ENCODE data around the gene ELFN2.
"Not testable (repeated sequence)": the region's sequence is repeated elsewhere in the genome, so short reads cannot be mapped to it uniquely, and the experiment has no call there.

ELFN2 gene

GRCh38 chr22:37340331-37341262 is 86.7 kb downstream of the ELFN2 start:
- no peak for DNase-seq (ENCODE audit: low read depth in 1 of 2, low spot score in 1 of 2)

GRCh38 chr22:37338539-37339246 is 88.6 kb downstream of the ELFN2 start:
- DNase-seq (ENCODE audit: low read depth in 1 of 2, low spot score in 1 of 2): no peak

GRCh38 chr22:37337204-37337943 is 89.9 kb downstream of the ELFN2 start:
- no peak for DNase-seq (ENCODE audit: low read depth in 1 of 2, low spot score in 1 of 2)

GRCh38 chr22:37336579-37336978 is 90.7 kb downstream of the ELFN2 start:
- DNase-seq (ENCODE audit: low read depth in 1 of 2, low spot score in 1 of 2): no peak

GRCh38 chr22:37335806-37336199 is 91.5 kb downstream of the ELFN2 start:
- DNase-seq (ENCODE audit: low read depth in 1 of 2, low spot score in 1 of 2): no peak

- DNase-seq (ENCODE audit: low read depth in 1 of 2, low spot score in 1 of 2): no peak
Observed at GRCh38 chr22:37334859-37335805, 92.1 kb downstream of the ELFN2 start.

- DNase-seq (ENCODE audit: low read depth in 1 of 2, low spot score in 1 of 2): no peak
Observed at GRCh38 chr22:37334461-37334858, 92.8 kb downstream of the ELFN2 start.

- no peak for DNase-seq (ENCODE audit: low read depth in 1 of 2, low spot score in 1 of 2)
Observed at GRCh38 chr22:37333724-37334460, 93.4 kb downstream of the ELFN2 start.

- no peak for DNase-seq (ENCODE audit: low read depth in 1 of 2, low spot score in 1 of 2)
Observed at GRCh38 chr22:37331856-37332536, 95.3 kb downstream of the ELFN2 start.

- no peak for DNase-seq (ENCODE audit: low read depth in 1 of 2, low spot score in 1 of 2)
Observed at GRCh38 chr22:37331034-37331428, 96.2 kb downstream of the ELFN2 start.

GRCh38 chr22:37330200-37331033 is 96.9 kb downstream of the ELFN2 start:
- no peak for DNase-seq (ENCODE audit: low read depth in 1 of 2, low spot score in 1 of 2)

GRCh38 chr22:37329238-37330140 is 97.8 kb downstream of the ELFN2 start:
- no peak for DNase-seq (ENCODE audit: low read depth in 1 of 2, low spot score in 1 of 2)

GRCh38 chr22:37328538-37329237 is 98.6 kb downstream of the ELFN2 start:
- not testable (repeated sequence) for DNase-seq (ENCODE audit: low read depth in 1 of 2, low spot score in 1 of 2)

- no peak for DNase-seq (ENCODE audit: low read depth in 1 of 2, low spot score in 1 of 2)
Observed at GRCh38 chr22:37328017-37328416, 99.3 kb downstream of the ELFN2 start.

- no peak for DNase-seq (ENCODE audit: low read depth in 1 of 2, low spot score in 1 of 2)
Observed at GRCh38 chr22:37326726-37327125, 100.6 kb downstream of the ELFN2 start.

- DNase-seq (ENCODE audit: low read depth in 1 of 2, low spot score in 1 of 2): no peak
Observed at GRCh38 chr22:37325039-37325395, 102.3 kb downstream of the ELFN2 start.
